Measurements from ENCODE around the gene FNDC10. TPM values are rescaled to one million over a fixed set of nuclear protein-coding genes. Genes with fewer than 3 reads are reported as not detected.
"Not testable (repeated sequence)": the region's sequence is repeated elsewhere in the genome, so short reads cannot be mapped to it uniquely, and the experiment has no call there.

The FNDC10 gene
- total RNA-seq, 2 donors from 2014 or later = 1.3 to 2.3 TPM

- Histone ChIP-seq H3K36me3 (replicated peaks in 1 of 2; ENCODE audit: insufficient read depth in 1 of 2, low read depth in 2 of 2) (peaks cover 0 to 13% of the 10 kb centered on the region in 2 donors), H3K4me1 (no peaks in the 10 kb centered on the region), H3K4me3 (no peak overlapping the region), H3K27ac (no peak overlapping the region), H3K27me3 (no peaks in the 10 kb centered on the region), H3K9me3 (no peaks in the 10 kb centered on the region)
- intact Hi-C loops (cut with DNase I) = no loop called here
- WGBS, 2 donors = 71 to 82% methylated on average over 4 of the region's 4 CpGs
- ATAC-seq (no peak), DNase-seq (no peak)
- TF ChIP-seq POLR2A (IDR thresholded peaks at IDR 0.05) (no peak), CTCF (IDR thresholded peaks at IDR 0.05) (no peak)
Measured at GRCh38 chr1:1558591-1558990, 41.3 kb downstream of the FNDC10 start.

GRCh38 chr1:1557688-1558087, 42.2 kb downstream of the FNDC10 start:
- H3K36me3 ChIP-seq (replicated peaks in 1 of 2; ENCODE audit: insufficient read depth in 1 of 2, low read depth in 2 of 2); H3K27ac ChIP-seq; H3K4me3 ChIP-seq; ATAC-seq; intact Hi-C loops (cut with DNase I); DNase-seq; H3K9me3 ChIP-seq; H3K4me1 ChIP-seq; H3K27me3 ChIP-seq: not testable (repeated sequence)
- 90 to 98% methylated on average over 7 of the region's 7 CpGs for WGBS, 2 donors

GRCh38 chr1:1556961-1557360, 43.0 kb downstream of the FNDC10 start:
- WGBS, 2 donors = 93% methylated on average over 8 to 11 of the region's 11 CpGs
- intact Hi-C loops (cut with DNase I); H3K4me1 ChIP-seq; H3K9me3 ChIP-seq; H3K27ac ChIP-seq; H3K27me3 ChIP-seq; DNase-seq; H3K4me3 ChIP-seq; H3K36me3 ChIP-seq (replicated peaks in 1 of 2; ENCODE audit: insufficient read depth in 1 of 2, low read depth in 2 of 2); ATAC-seq: not testable (repeated sequence)

- Histone ChIP-seq H3K27ac (no peak overlapping the region), H3K36me3 (replicated peaks in 1 of 2; ENCODE audit: insufficient read depth in 1 of 2, low read depth in 2 of 2) (peaks cover 0 to 2% of the 10 kb centered on the region in 2 donors), H3K9me3 (no peaks in the 10 kb centered on the region), H3K4me3 (no peak overlapping the region), H3K27me3 (no peaks in the 10 kb centered on the region), H3K4me1 (peaks cover 4% of the 10 kb centered on the region)
- intact Hi-C loops (cut with DNase I) = no loop called here
- DNase-seq = no peak
- ATAC-seq = no peak
- TF ChIP-seq POLR2A (IDR thresholded peaks at IDR 0.05) (no peak), CTCF (IDR thresholded peaks at IDR 0.05) (no peak)
- 80 to 87% methylated on average over 6 of the region's 6 CpGs for WGBS, 2 donors
Measured at GRCh38 chr1:1556505-1556904, 43.4 kb downstream of the FNDC10 start.

- Histone ChIP-seq H3K4me3 (no peak overlapping the region), H3K27me3 (no peaks in the 10 kb centered on the region), H3K9me3 (no peaks in the 10 kb centered on the region), H3K4me1 (peaks cover 17% of the 10 kb centered on the region), H3K36me3 (replicated peaks in 1 of 2; ENCODE audit: insufficient read depth in 1 of 2, low read depth in 2 of 2) (no peaks in the 10 kb centered on the region), H3K27ac (no peak overlapping the region)
- no peak for ATAC-seq
- no peak for DNase-seq
- no peak for TF ChIP-seq CTCF (IDR thresholded peaks at IDR 0.05)
- no peak for TF ChIP-seq POLR2A (IDR thresholded peaks at IDR 0.05)
- WGBS, 2 donors = 66 to 77% methylated on average over 20 to 24 of the region's 31 CpGs
- intact Hi-C loops (cut with DNase I) = no loop called here
Measured at GRCh38 chr1:1554926-1555915, 44.7 kb downstream of the FNDC10 start.
